ENCODE measurements around the gene EXOC2.

The EXOC2 gene

DNA sequence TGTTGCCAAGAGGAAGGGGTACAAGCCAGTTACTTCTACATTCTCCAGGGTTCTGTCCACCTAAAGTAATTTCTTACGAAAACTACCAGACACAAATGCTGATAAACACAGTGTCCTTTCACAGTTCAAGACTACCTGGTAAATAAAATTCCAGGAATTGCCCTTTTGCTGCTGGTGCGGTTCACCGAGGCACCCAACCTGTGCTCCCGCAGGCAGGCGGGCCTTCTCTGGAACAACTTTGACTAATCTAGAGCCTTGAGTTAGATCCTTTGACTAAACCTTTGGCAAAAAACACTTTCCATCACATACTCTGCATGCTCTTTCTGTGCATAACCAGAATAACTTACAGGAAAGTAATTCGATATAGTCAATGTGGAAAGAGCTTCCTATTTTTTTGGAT, 143.0 kb downstream of the EXOC2 start:
- peaks cover 25% of the 10 kb centered on the region for H3K36me3 ChIP-seq (ENCODE audit: control insufficient read depth, insufficient read depth, low read length)
- H3K27me3 ChIP-seq (replicated peaks; ENCODE audit: control insufficient read depth, insufficient read depth, low read length, poor library complexity, severe bottlenecking) = no peaks in the 10 kb centered on the region
- no peak overlapping the region for H3K4me3 ChIP-seq (ENCODE audit: insufficient read depth, low read depth, low read length, poor library complexity, severe bottlenecking)
- H3K9me3 ChIP-seq (ENCODE audit: control insufficient read depth, low read length) = no peaks in the 10 kb centered on the region
- peaks cover 8% of the 10 kb centered on the region for H3K4me1 ChIP-seq (ENCODE audit: control insufficient read depth, insufficient read depth, low read length, poor library complexity, severe bottlenecking)
- no peak for DNase-seq
- no peak overlapping the region for H3K27ac ChIP-seq (ENCODE audit: insufficient read depth, low read length, poor library complexity, severe bottlenecking)

DNA sequence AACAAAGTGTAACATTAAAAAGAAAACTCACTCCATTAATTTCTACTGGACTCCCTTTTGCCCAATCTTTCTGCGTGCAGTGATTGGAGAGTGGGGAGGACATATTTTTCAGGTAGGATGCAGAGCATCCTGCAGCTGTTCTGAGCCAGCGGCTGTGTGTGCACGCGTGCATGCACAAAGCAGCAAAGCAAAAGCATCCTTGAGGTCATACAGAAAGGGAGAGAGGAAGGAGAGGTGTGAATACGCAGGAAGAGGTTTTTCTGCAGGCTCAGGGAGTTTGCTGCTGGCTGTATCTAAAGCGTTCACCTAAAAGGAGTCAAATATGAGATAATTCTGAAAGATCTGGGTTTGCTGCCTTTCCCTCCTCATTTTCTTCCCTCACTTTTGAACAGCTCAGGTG, 144.4 kb downstream of the EXOC2 start:
- H3K4me1 ChIP-seq (ENCODE audit: control insufficient read depth, insufficient read depth, low read length, poor library complexity, severe bottlenecking) = peaks cover 8% of the 10 kb centered on the region

DNA sequence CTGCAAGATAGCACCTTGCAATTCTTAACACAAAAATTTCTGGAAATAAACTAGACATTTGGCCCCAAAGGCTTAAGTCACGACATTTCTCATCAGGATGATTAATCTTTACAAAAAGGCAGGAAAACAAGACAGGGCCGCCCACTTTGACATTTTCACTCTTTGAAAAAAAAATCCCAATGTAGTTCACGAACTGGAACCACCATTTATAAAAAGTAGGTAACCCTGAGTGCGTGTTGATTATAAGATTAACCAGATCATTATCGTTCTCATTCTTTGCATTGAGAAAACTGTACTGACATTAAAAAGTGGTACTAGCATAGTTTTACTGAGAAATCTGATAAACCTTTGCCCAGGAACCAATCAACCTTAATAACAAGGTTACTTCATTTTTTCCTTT, 144.8 kb downstream of the EXOC2 start:
- H3K4me1 ChIP-seq (ENCODE audit: control insufficient read depth, insufficient read depth, low read length, poor library complexity, severe bottlenecking) = peaks cover 8% of the 10 kb centered on the region
- H3K9me3 ChIP-seq (ENCODE audit: control insufficient read depth, low read length) = no peaks in the 10 kb centered on the region
- no peaks in the 10 kb centered on the region for H3K27me3 ChIP-seq (replicated peaks; ENCODE audit: control insufficient read depth, insufficient read depth, low read length, poor library complexity, severe bottlenecking)
- peaks cover 18% of the 10 kb centered on the region for H3K36me3 ChIP-seq (ENCODE audit: control insufficient read depth, insufficient read depth, low read length)
- DNase-seq = no peak
- H3K27ac ChIP-seq (ENCODE audit: insufficient read depth, low read length, poor library complexity, severe bottlenecking) = no peak overlapping the region
- H3K4me3 ChIP-seq (ENCODE audit: insufficient read depth, low read depth, low read length, poor library complexity, severe bottlenecking) = no peak overlapping the region

More for the DNA sequence above, 144.4 kb downstream of the EXOC2 start:
- Histone ChIP-seq H3K9me3 (ENCODE audit: control insufficient read depth, low read length) (no peaks in the 10 kb centered on the region), H3K27me3 (replicated peaks; ENCODE audit: control insufficient read depth, insufficient read depth, low read length, poor library complexity, severe bottlenecking) (no peaks in the 10 kb centered on the region), H3K27ac (ENCODE audit: insufficient read depth, low read length, poor library complexity, severe bottlenecking) (no peak overlapping the region), H3K4me3 (ENCODE audit: insufficient read depth, low read depth, low read length, poor library complexity, severe bottlenecking) (no peak overlapping the region), H3K36me3 (ENCODE audit: control insufficient read depth, insufficient read depth, low read length) (peaks cover 21% of the 10 kb centered on the region)
- no peak for DNase-seq

DNA sequence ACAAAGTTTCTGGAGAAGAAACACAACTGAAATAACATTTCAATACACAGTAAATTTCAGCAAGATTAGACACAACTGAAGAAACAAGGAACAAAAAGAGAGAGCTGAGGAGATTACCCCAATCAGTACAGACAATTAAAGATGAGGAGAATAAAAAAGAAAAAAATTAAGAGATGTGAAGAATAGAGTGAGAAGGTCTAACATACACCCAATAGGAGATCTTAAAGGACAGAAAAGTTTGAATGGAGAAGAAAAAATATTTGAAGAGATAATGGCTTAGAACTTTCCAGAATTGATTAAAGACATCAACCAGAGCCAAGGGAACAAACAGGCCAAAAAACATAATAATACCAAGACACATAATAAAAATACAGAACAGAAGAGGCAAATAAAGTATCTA, 152.4 kb downstream of the EXOC2 start:
- H3K27me3 ChIP-seq (replicated peaks; ENCODE audit: control insufficient read depth, insufficient read depth, low read length, poor library complexity, severe bottlenecking) = no peaks in the 10 kb centered on the region
- H3K36me3 ChIP-seq (ENCODE audit: control insufficient read depth, insufficient read depth, low read length) = peaks cover 30% of the 10 kb centered on the region
- H3K4me3 ChIP-seq (ENCODE audit: insufficient read depth, low read depth, low read length, poor library complexity, severe bottlenecking) = no peak overlapping the region
- no peak for DNase-seq
- H3K9me3 ChIP-seq (ENCODE audit: control insufficient read depth, low read length) = no peaks in the 10 kb centered on the region
- H3K27ac ChIP-seq (ENCODE audit: insufficient read depth, low read length, poor library complexity, severe bottlenecking) = no peak overlapping the region
- no peaks in the 10 kb centered on the region for H3K4me1 ChIP-seq (ENCODE audit: control insufficient read depth, insufficient read depth, low read length, poor library complexity, severe bottlenecking)

DNA sequence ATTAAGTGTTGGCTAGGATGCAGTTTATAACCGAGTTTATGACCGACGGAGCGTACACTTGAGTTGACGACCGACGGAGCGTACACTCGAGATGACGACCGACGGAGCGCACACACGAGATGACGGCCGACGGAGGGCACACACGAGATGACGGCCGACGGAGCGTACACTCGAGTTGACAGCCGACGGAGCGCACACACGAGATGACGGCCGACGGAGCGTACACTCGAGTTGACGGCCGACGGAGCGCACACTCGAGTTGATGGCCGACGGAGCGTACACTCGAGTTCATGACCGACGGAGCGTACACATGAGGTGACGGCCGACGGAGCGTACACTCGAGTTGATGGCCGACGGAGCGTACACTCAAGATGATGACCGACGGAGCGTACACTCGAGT, 155.8 kb downstream of the EXOC2 start:
- no peaks in the 10 kb centered on the region for H3K4me1 ChIP-seq (ENCODE audit: control insufficient read depth, insufficient read depth, low read length, poor library complexity, severe bottlenecking)
- H3K36me3 ChIP-seq (ENCODE audit: control insufficient read depth, insufficient read depth, low read length) = peaks cover 14% of the 10 kb centered on the region
- H3K27ac ChIP-seq (ENCODE audit: insufficient read depth, low read length, poor library complexity, severe bottlenecking) = no peak overlapping the region
- DNase-seq = no peak
- H3K9me3 ChIP-seq (ENCODE audit: control insufficient read depth, low read length) = no peaks in the 10 kb centered on the region
- H3K27me3 ChIP-seq (replicated peaks; ENCODE audit: control insufficient read depth, insufficient read depth, low read length, poor library complexity, severe bottlenecking) = no peaks in the 10 kb centered on the region
- no peak overlapping the region for H3K4me3 ChIP-seq (ENCODE audit: insufficient read depth, low read depth, low read length, poor library complexity, severe bottlenecking)

DNA sequence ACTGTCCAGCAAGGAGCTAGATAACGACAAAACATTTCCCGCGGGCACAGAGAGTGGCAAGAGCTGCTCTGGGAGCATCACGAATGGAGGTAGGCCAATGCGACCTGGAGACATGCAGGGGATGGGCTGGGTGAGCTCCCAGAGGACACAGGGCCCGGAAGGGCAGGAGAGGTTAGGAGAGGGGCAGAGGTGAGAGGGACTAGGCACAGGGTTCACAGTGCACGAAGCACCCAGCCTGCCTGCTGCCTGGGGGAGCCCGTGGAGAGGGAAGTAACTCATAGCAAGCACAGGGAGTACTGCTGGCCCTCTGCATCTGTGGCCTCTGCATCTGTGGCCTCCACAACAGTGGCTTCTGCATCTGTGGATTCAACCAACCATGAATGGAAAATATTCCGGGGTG, 162.5 kb downstream of the EXOC2 start:
- no peaks in the 10 kb centered on the region for H3K9me3 ChIP-seq (ENCODE audit: control insufficient read depth, low read length)
- DNase-seq = no peak
- H3K36me3 ChIP-seq (ENCODE audit: control insufficient read depth, insufficient read depth, low read length) = peaks cover 12% of the 10 kb centered on the region
- no peaks in the 10 kb centered on the region for H3K27me3 ChIP-seq (replicated peaks; ENCODE audit: control insufficient read depth, insufficient read depth, low read length, poor library complexity, severe bottlenecking)
- H3K4me3 ChIP-seq (ENCODE audit: insufficient read depth, low read depth, low read length, poor library complexity, severe bottlenecking) = no peak overlapping the region
- no peak overlapping the region for H3K27ac ChIP-seq (ENCODE audit: insufficient read depth, low read length, poor library complexity, severe bottlenecking)
- H3K4me1 ChIP-seq (ENCODE audit: control insufficient read depth, insufficient read depth, low read length, poor library complexity, severe bottlenecking) = no peaks in the 10 kb centered on the region

DNA sequence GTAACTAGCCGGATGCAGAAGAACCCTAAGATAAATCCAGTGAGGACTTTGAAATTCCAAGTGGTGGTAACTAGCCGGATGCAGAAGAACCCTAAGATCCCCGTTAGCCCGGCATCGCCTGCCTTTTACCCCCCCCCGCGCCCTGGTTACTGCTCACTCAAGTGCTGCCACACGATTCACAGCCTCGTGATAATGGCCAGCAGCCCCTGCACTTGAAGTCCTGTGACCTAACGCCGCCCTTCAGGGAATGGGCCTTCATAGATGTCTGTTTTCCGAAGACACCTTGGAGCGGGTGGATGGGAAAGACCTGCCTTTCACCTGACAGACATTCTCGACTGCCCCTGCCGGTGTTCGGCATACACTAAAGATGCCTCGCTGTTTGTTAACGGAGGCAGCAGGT, 163.9 kb downstream of the EXOC2 start:
- no peaks in the 10 kb centered on the region for H3K4me1 ChIP-seq (ENCODE audit: control insufficient read depth, insufficient read depth, low read length, poor library complexity, severe bottlenecking)
- peaks cover 12% of the 10 kb centered on the region for H3K36me3 ChIP-seq (ENCODE audit: control insufficient read depth, insufficient read depth, low read length)
- H3K9me3 ChIP-seq (ENCODE audit: control insufficient read depth, low read length) = no peaks in the 10 kb centered on the region
- H3K27ac ChIP-seq (ENCODE audit: insufficient read depth, low read length, poor library complexity, severe bottlenecking) = no peak overlapping the region
- H3K27me3 ChIP-seq (replicated peaks; ENCODE audit: control insufficient read depth, insufficient read depth, low read length, poor library complexity, severe bottlenecking) = no peaks in the 10 kb centered on the region
- no peak overlapping the region for H3K4me3 ChIP-seq (ENCODE audit: insufficient read depth, low read depth, low read length, poor library complexity, severe bottlenecking)
- DNase-seq = no peak

DNA sequence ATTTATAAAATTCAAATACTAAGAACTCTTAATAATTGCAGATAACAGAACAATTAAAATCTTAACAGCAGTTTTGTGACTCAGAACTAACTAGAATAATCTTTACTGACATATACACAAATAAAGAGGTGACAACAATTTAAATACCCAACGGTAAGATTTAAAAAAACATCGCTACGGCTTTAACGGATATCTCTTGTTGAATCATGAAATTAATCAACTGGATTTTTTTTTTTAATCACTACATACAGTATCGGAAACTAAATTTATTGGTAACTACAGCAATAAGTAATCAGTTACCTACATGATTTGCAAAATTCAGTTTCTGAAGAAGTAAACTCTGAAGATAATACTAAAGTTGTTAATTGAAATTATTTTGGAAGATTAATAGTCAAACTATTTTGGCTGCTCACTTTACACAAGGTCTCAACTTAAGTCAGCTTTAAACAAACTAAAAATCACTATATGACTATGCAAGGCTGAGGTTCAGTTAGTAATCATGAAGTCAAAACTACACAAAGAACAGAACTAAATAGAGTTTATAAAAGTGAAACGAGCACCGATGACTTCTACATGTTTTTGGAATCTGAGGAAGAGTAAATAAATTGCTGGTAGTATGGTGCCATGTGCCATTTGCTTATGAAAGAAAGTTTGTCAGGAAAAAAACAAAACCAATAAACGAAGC, 164.8 kb downstream of the EXOC2 start:
- Histone ChIP-seq H3K27ac (ENCODE audit: insufficient read depth, low read length, poor library complexity, severe bottlenecking) (no peak overlapping the region), H3K4me3 (ENCODE audit: insufficient read depth, low read depth, low read length, poor library complexity, severe bottlenecking) (no peak overlapping the region), H3K36me3 (ENCODE audit: control insufficient read depth, insufficient read depth, low read length) (peaks cover 12% of the 10 kb centered on the region), H3K9me3 (ENCODE audit: control insufficient read depth, low read length) (no peaks in the 10 kb centered on the region), H3K4me1 (ENCODE audit: control insufficient read depth, insufficient read depth, low read length, poor library complexity, severe bottlenecking) (no peaks in the 10 kb centered on the region), H3K27me3 (replicated peaks; ENCODE audit: control insufficient read depth, insufficient read depth, low read length, poor library complexity, severe bottlenecking) (no peaks in the 10 kb centered on the region)
- DNase-seq = no peak

DNA sequence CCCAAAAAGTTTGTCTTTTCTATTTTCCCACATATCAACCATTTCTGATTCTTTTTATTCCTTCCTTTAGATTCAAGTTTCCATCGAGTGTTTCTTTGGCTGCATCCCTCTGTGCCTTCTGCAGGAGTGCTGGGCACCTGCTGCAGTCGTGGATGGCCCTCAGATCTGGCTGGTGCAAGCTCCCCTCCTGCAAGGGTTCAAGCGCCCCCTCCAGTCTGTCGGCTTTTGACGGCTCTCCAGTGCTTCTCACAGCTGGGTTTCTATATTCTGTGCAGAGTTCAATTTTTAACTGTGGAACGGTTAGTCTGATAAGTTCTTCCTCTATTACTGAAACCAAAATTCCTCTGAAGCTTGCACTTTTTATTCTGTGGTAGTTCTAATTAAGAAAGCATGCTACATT, 168.1 kb downstream of the EXOC2 start:
- Histone ChIP-seq H3K4me3 (ENCODE audit: insufficient read depth, low read depth, low read length, poor library complexity, severe bottlenecking) (no peak overlapping the region), H3K4me1 (ENCODE audit: control insufficient read depth, insufficient read depth, low read length, poor library complexity, severe bottlenecking) (no peaks in the 10 kb centered on the region), H3K9me3 (ENCODE audit: control insufficient read depth, low read length) (no peaks in the 10 kb centered on the region), H3K27ac (ENCODE audit: insufficient read depth, low read length, poor library complexity, severe bottlenecking) (no peak overlapping the region), H3K27me3 (replicated peaks; ENCODE audit: control insufficient read depth, insufficient read depth, low read length, poor library complexity, severe bottlenecking) (no peaks in the 10 kb centered on the region), H3K36me3 (ENCODE audit: control insufficient read depth, insufficient read depth, low read length) (peaks cover 10% of the 10 kb centered on the region)
- peak in 1 of 3 donors; percentile 9 for DNase-seq

DNA sequence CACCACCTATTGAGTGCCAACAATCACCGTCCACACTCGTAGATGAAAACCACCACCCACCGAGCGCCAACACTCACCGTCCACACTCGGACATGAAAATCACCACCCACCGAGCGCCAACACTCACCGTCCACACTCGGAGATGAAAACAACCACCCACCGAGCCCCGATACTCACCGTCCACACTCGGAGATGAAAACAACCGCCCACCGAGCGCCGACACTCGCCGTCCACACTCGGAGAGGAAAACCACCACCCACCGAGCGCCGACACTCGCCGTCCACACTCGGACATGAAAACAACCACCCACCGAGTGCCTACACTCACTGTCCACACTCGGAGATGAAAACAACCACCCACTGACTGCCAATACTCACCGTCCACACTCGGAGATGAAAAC, 172.1 kb downstream of the EXOC2 start:
- no peak overlapping the region for H3K27ac ChIP-seq (ENCODE audit: insufficient read depth, low read length, poor library complexity, severe bottlenecking)
- H3K36me3 ChIP-seq (ENCODE audit: control insufficient read depth, insufficient read depth, low read length) = peaks cover 4% of the 10 kb centered on the region
- no peak overlapping the region for H3K4me3 ChIP-seq (ENCODE audit: insufficient read depth, low read depth, low read length, poor library complexity, severe bottlenecking)
- no peaks in the 10 kb centered on the region for H3K9me3 ChIP-seq (ENCODE audit: control insufficient read depth, low read length)
- no peaks in the 10 kb centered on the region for H3K27me3 ChIP-seq (replicated peaks; ENCODE audit: control insufficient read depth, insufficient read depth, low read length, poor library complexity, severe bottlenecking)
- no peak for DNase-seq
- no peaks in the 10 kb centered on the region for H3K4me1 ChIP-seq (ENCODE audit: control insufficient read depth, insufficient read depth, low read length, poor library complexity, severe bottlenecking)
